Panc1 (cell line): ENCODE results near the gene SOX8. TPM values are rescaled to one million over a fixed set of nuclear protein-coding genes. Genes with fewer than 3 reads are reported as not detected.

Experiments used
- ATAC-seq: fragments of 200-7000 bp; cut with Tn5 transposase; 2 replicates; pipeline ENCODE4 v1.9.1; 2020; ENCODE audit warnings: mild to moderate bottlenecking, moderate library complexity
- BruUV-seq: library from RNA; stranded (reverse); fragments of 400-500 nt; replicated peaks from 2 replicates; lab custom pipeline; 2021; lab: Mats Ljungman, UMichigan
- CTCF ChIA-PET: fragments of 300-600 bp; sonication (Branson Sonifier 250); formaldehyde crosslinking; loops from one replicate; lab custom pipeline; 2022; ENCODE audit warnings: antibody characterized with exemption; lab: Charles Lee
- POLR2A ChIA-PET: fragments of 300-600 bp; sonication (Branson Sonifier 250); formaldehyde crosslinking; loops from one replicate; lab custom pipeline; 2022; ENCODE audit warnings: antibody characterized with exemption; lab: Charles Lee
- DNase-seq: peaks from one replicate; pipeline ENCODE4 v3.0.0-alpha.2; 2010; ENCODE audit warnings: low read depth, low spot score
- H3K27ac ChIP-seq: 2 replicates; pipeline ENCODE4 v1.5.1; 2011; ENCODE audit warnings: mild to moderate bottlenecking, low read length, inconsistent platforms
- H3K27me3 ChIP-seq: fragments of 200-500 bp; sonication (Bioruptor generic); 2 replicates; pipeline ENCODE4 v1.6.0; 2014; ENCODE audit warnings: low read length, inconsistent platforms; ENCODE audit not compliant: control insufficient read depth, insufficient read depth
- H3K36me3 ChIP-seq: fragments of 200-500 bp; sonication (Bioruptor generic); 2 replicates; pipeline ENCODE4 v1.5.1; 2014; ENCODE audit warnings: inconsistent platforms, mild to moderate bottlenecking, low read length, moderate library complexity; ENCODE audit not compliant: control insufficient read depth, insufficient read depth
- H3K4me1 ChIP-seq: 2 replicates; pipeline ENCODE4 v1.5.1; 2011; ENCODE audit warnings: inconsistent platforms, mild to moderate bottlenecking, low read length, moderate library complexity; ENCODE audit not compliant: control insufficient read depth, insufficient read depth
- H3K4me3 ChIP-seq, 2 experiments: 2 replicates each; pipeline ENCODE4 v1.5.1; 2011 to 2012; ENCODE audit warnings: low read depth in 2 of 2, low read length in 2 of 2, mild to moderate bottlenecking in 2 of 2, inconsistent platforms in 1 of 2, moderate library complexity in 1 of 2
- H3K9me3 ChIP-seq: fragments of 200-500 bp; sonication (Bioruptor generic); 2 replicates; pipeline ENCODE4 v1.5.1; 2014; ENCODE audit warnings: low read depth, mild to moderate bottlenecking, inconsistent platforms, low read length, moderate library complexity; ENCODE audit not compliant: control insufficient read depth, insufficient read depth
- CTCF ChIP-seq: fragments of 450-650 bp; IDR thresholded peaks from 2 replicates; pipeline ENCODE4 v1.5.1; 2017; ENCODE audit warnings: mild to moderate bottlenecking
- POLR2AphosphoS5 ChIP-seq: IDR thresholded peaks from 2 replicates; pipeline ENCODE4 v1.6.1; 2012; ENCODE audit warnings: mild to moderate bottlenecking, low read depth, low read length, moderate library complexity
- REST ChIP-seq, 2 experiments: IDR thresholded peaks; 2 replicates each; pipeline ENCODE4 v1.6.1; 2011 to 2012; ENCODE audit warnings: low read depth in 2 of 2, control low read depth in 1 of 2, low read length in 1 of 2, mild to moderate bottlenecking in 1 of 2, moderate library complexity in 1 of 2; ENCODE audit not compliant: insufficient read depth in 1 of 2
- SIN3A ChIP-seq: IDR thresholded peaks from 2 replicates; pipeline ENCODE4 v1.6.1; 2012; ENCODE audit warnings: low read depth, mild to moderate bottlenecking, low read length, moderate library complexity, borderline replicate concordance; ENCODE audit not compliant: insufficient read depth
- TCF7L2 ChIP-seq: IDR thresholded peaks from 2 replicates; pipeline ENCODE4 v1.6.1; 2011; ENCODE audit warnings: mild to moderate bottlenecking, low read depth, low read length, inconsistent platforms
- in situ Hi-C: cut with HindIII; loops from 2 replicates; pipeline ENCODE4 v1.10.0; 2016; ENCODE audit warnings: low sequenced_read_pairs, low pct_unique_long_range_greater_than_20kb
- intact Hi-C: fragments of 100-400 bp; cut with micrococcal nuclease; formaldehyde crosslinking; loops from one replicate; pipeline ENCODE4 v1.10.0; 2022; ENCODE audit not compliant: unreplicated experiment
- total RNA-seq: library from RNA; stranded (reverse); gene quantifications from one replicate; pipeline ENCODE4 v1.2.1, GENCODE V29; 2021; ENCODE audit not compliant: unreplicated experiment

SOX8 gene
- total RNA-seq, 1 experiment from 2014 or later, result 1.8 TPM

- BruUV-seq, result no TSS peak
- ChIA-PET CTCF (no interaction called here), POLR2A (no interaction called here)
- Histone ChIP-seq H3K27me3 (no peaks in the 10 kb centered on the region), H3K36me3 (no peaks in the 10 kb centered on the region), H3K4me3 (peak overlapping the region; percentile 22 to 26), H3K4me1 (no peaks in the 10 kb centered on the region; the same call in 1 of the 2 replicates), H3K9me3 (no peaks in the 10 kb centered on the region), H3K27ac (no peak overlapping the region)
- in situ Hi-C loops, result no loop called here
- intact Hi-C loops, result no loop called here
- ATAC-seq (peak; percentile 35), DNase-seq (no peak)
- TF ChIP-seq CTCF (no peak), SIN3A (no peak), POLR2AphosphoS5 (no peak), TCF7L2 (peak; percentile 68; the same call in 1 of the 2 replicates), REST (IDR thresholded peaks at IDR 0.05; ENCODE audit: insufficient read depth in 1 of 2, low read depth in 2 of 2, low read length in 1 of 2) (no peak)
Measured at GRCh38 chr16:982145-983043, 824 bp downstream of the SOX8 start.

- no TSS peak for BruUV-seq
- no peaks in the 10 kb centered on the region for H3K27me3 ChIP-seq
Measured at GRCh38 chr16:983044-984030, 1.8 kb downstream of the SOX8 start.

More at GRCh38 chr16:983044-984030, 1.8 kb downstream of the SOX8 start:
- ChIA-PET CTCF (no interaction called here), POLR2A (no interaction called here)
- no peak for TF ChIP-seq POLR2AphosphoS5
- TF ChIP-seq TCF7L2, result no peak
- TF ChIP-seq SIN3A, result no peak
- no peak for TF ChIP-seq REST (IDR thresholded peaks at IDR 0.05; ENCODE audit: insufficient read depth in 1 of 2, low read depth in 2 of 2, low read length in 1 of 2)
- no peak for TF ChIP-seq CTCF
- Histone ChIP-seq H3K4me1 (no peaks in the 10 kb centered on the region), H3K36me3 (no peaks in the 10 kb centered on the region), H3K4me3 (no peak overlapping the region), H3K27ac (no peak overlapping the region), H3K9me3 (no peaks in the 10 kb centered on the region)
- intact Hi-C loops, result no loop called here
- no peak for ATAC-seq
- in situ Hi-C loops, result no loop called here
- no peak for DNase-seq
